NCI-H524 treated with DMSO at 0.1 percent for 48 hours (cell line): Measurements from ENCODE around the gene NEK7.
"Not testable (repeated sequence)": the region's sequence is repeated elsewhere in the genome, so short reads cannot be mapped to it uniquely, and the experiment has no call there.

ENCODE experiments used
- DNase-seq: peaks from one replicate; lab custom pipeline; 2025; lab: John Stamatoyannopoulos, UW

The NEK7 gene

GRCh38 chr1:198156745-198157240 is at the start of gene NEK7:
Gene NEK7 (plus strand): TSS chr1:198156998. CDS start chr1:198232581, 75,583 bp downstream.
- peak; percentile 28 for DNase-seq

GRCh38 chr1:198107091-198107501 is 49.7 kb upstream of the NEK7 start:
- DNase-seq, result no peak

GRCh38 chr1:198108636-198109370 is 48.0 kb upstream of the NEK7 start:
- DNase-seq, result no peak

GRCh38 chr1:198109371-198109715 is 47.5 kb upstream of the NEK7 start:
- DNase-seq, result no peak

- no peak for DNase-seq
Observed at GRCh38 chr1:198113342-198113750, 43.5 kb upstream of the NEK7 start.

GRCh38 chr1:198116069-198116468 is 40.7 kb upstream of the NEK7 start:
- no peak for DNase-seq

GRCh38 chr1:198116469-198116868 is 40.3 kb upstream of the NEK7 start:
- DNase-seq, result no peak

- DNase-seq, result no peak
Observed at GRCh38 chr1:198117267-198117666, 39.5 kb upstream of the NEK7 start.

GRCh38 chr1:198118134-198118533 is 38.7 kb upstream of the NEK7 start:
- no peak for DNase-seq

- DNase-seq, result no peak
Observed at GRCh38 chr1:198119906-198120305, 36.9 kb upstream of the NEK7 start.

- DNase-seq, result no peak
Observed at GRCh38 chr1:198121056-198121826, 35.6 kb upstream of the NEK7 start.

- no peak for DNase-seq
Observed at GRCh38 chr1:198122693-198123092, 34.1 kb upstream of the NEK7 start.

GRCh38 chr1:198123133-198123532 is 33.7 kb upstream of the NEK7 start:
- no peak for DNase-seq

GRCh38 chr1:198124673-198125072 is 32.1 kb upstream of the NEK7 start:
- DNase-seq, result no peak

GRCh38 chr1:198125995-198126735 is 30.6 kb upstream of the NEK7 start:
- no peak for DNase-seq

GRCh38 chr1:198128533-198128932 is 28.3 kb upstream of the NEK7 start:
- DNase-seq, result no peak

- not testable (repeated sequence) for DNase-seq
Observed at GRCh38 chr1:198130053-198130452, 26.7 kb upstream of the NEK7 start.

GRCh38 chr1:198132060-198132781 is 24.6 kb upstream of the NEK7 start:
- DNase-seq, result no peak

GRCh38 chr1:198134252-198134651 is 22.5 kb upstream of the NEK7 start:
- no peak for DNase-seq

GRCh38 chr1:198135366-198135765 is 21.4 kb upstream of the NEK7 start:
- DNase-seq, result no peak

GRCh38 chr1:198141668-198142351 is 15.0 kb upstream of the NEK7 start:
- DNase-seq, result no peak
